HG02970 (cell line): Measurements from ENCODE around the gene CNIH4.
"Not testable (repeated sequence)": the region's sequence is repeated elsewhere in the genome, so short reads cannot be mapped to it uniquely, and the experiment has no call there.

ENCODE experiments used
- ATAC-seq: cut with Tn5 transposase; IDR thresholded peaks from one replicate; pipeline ENCODE4 v1.9.1; 2021; ENCODE audit warnings: mild to moderate bottlenecking, moderate library complexity, moderate number of reproducible peaks; ENCODE audit not compliant: unreplicated experiment, low FRiP score

Gene CNIH4

DNA sequence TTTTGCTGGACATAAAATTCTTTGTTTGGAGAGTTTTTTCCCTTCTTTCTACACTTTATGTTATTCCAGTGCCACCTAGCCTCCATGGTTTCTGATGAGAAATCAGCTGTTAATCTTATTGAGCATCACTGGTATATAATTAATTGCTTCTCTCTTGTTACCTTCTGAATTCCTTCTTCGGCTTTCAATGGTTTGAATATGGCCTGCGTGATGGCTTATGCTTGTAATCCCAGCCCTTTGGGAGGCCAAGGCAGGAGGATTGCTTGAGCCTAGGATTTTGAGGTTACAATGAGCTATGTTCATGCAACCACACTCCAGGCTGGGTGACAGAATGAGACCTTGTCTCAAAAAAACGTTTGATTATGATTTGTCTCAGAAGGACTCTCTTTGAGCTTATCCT is 13.0 kb upstream of the CNIH4 start:
- no peak for ATAC-seq

GRCh38 chr1:224348137-224348536 is 8.5 kb upstream of the CNIH4 start:
- ATAC-seq = no peak

DNA sequence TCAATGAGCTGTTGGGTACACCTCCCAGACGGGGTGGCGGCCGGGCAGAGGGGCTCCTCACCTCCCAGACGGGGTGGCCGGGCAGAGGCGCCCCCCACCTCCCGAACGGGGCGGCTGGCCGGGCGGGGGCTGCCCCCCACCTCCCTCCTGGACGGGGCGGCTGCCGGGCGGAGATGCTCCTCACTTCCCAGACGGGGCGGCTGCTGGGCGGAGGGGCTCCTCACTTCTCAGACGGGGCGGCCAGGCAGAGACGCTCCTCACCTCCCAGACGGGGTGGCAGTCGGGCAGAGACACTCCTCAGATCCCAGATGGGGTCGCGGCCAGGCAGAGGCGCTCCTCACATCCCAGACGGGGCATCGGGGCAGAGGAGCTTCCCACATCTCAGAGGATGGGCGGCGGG is 7.0 kb upstream of the CNIH4 start:
- not testable (repeated sequence) for ATAC-seq

DNA sequence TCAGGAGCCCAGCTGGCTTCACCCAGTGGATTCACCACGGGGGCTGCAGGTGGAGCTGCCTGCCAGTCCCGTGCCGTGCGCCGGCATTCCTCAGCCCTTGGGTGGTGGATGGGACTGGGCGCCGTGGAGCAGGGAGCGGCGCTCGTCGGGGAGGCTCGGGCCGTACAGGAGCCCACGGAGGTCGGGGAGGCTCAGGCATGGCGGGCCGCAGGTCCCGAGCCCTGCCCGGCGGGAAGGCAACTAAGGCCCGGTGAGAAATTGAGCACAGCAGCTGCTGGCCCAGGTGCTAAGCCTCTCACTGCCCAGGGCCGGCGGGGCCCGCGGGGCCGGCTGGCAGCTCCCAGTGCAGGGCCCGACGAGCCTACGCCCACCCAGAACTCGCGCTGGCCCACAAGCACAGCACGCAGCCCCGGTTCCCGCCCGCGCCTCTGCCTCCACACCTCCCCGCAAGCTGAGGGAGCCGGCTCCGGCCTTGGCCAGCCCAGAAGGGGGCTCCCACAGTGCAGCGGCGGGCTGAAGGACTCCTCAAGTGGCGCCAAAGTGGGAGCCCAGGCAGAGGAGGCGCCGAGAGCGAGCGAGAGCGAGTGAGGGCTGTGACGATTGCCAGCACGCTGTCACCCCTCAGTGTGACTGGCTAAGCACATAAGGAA is 4.1 kb upstream of the CNIH4 start:
- ATAC-seq = not testable (repeated sequence)

GRCh38 chr1:224353975-224354925 is 2.4 kb upstream of the CNIH4 start:
- no peak for ATAC-seq

DNA sequence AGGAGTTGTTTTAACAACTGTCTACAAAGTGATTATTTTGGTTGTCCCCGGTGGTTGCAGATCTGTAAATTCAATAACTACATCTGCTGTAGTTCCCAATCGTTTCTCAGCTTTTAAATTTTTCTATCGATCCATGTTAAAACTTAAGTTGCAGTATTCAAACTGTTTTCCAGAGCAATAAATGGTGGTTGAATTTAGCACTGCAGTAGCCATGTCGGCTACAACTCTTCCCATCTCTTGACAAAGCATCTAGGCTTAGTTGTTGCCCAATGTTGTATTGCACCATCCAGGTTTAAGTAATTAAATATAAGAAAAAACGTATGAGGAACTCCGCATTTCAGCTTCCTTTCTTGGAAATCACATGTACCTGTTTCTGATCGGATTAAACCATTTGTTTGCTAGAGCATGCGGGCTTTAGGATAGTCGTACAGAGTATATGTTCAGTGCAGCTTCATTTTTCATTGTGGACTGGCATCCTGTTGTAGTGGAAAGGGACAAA is 996 bp downstream of the CNIH4 start:
- ATAC-seq = no peak

DNA sequence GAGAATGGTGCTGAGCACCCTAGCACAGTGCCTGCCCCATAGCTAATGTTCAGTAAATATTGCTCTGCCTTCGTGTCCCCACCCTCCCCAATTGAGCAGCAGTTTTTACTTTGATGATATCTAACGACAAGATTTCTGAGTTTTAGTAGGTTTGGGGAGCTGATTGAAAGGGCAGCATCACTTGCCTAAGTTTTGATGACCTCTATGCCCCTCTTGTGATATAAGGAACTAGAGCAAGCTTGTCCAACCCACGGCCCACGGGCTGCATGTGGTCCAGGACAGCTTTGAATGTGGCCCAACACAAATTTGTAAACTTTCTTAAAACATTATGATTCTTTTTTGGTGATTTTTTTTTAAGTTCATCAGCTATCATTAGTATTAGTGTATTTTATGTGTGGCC is 1.6 kb downstream of the CNIH4 start:
- ATAC-seq = no peak

GRCh38 chr1:224359207-224359606 is 2.5 kb downstream of the CNIH4 start:
- no peak for ATAC-seq

DNA sequence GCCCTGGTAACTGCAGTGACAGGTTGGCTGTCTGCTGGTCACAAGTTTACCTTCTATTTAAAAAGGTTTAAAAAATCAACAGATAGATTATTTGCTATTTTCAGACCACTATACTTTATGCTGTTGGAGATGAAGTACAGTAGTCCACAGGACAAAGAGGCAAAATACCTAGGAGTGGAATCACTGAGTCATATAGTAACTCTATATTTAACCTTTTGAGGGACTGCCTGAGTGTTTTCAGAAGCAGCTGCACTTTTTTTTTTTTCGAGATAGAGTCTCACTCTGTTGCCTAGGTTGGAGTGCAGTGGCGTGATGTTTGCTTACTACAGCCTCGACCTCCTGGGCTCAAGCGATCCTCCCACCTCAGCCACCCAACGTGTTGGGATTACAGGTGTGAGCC is 11.7 kb downstream of the CNIH4 start:
- ATAC-seq = no peak

GRCh38 chr1:224373008-224373590 is 16.4 kb downstream of the CNIH4 start:
- no peak for ATAC-seq

DNA sequence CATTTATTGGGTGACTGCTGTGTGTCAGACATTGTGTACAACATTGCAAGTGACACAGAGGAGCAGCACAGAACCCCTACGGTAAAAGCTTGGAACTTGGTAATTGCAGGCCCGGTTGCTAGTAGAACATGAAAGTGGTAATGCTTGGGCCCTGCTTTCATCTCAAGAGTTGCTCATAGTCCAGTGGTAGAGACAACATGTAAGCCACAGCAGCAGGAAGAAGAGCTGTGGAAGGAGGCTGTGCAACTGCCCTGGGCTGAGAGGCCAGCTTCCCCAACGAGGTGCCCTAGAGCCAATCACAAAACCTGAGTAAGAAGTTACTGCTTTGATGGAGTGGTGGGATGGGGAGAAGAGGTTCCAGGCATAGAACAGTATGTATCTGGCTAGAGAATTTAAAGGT is 18.4 kb downstream of the CNIH4 start:
- ATAC-seq = no peak

- no peak for ATAC-seq
Measured at GRCh38 chr1:224377676-224378006, 21.0 kb downstream of the CNIH4 start.

DNA sequence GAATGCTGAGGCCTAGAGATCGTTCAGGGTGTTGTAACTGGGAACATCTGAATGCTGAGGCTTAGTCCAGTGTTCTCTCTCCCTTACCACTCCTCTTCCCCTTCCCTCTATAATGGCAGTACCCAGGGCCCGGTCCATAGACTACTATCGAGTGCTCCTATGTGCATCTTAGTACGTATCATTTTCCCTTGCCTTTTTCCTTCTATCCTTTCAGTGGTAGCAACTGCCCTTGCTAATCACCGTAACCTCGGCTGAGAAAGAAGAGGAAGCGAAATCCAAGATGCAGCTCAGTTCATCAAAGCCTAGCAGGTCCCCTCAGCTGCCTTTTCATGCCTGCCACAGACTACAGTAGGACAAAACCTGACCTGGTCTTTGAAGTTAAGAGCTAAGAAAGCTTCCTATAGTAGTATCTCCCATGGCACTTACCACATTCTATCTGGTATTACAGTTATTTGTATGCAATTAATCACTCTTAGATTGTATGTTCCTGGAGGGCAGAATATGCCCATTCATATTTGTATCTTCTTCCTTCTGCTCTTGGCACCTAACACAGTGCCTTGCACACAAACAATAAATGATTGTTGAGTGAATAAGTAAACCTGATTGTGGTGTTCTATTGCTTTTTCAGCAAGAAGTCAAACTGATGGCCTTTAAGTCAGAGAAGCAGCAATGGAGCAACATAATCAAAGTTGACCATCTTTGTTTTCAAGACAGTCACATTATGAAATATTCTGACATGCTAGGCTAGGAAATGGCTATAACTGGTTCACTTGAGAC is 22.4 kb downstream of the CNIH4 start:
- no peak for ATAC-seq

DNA sequence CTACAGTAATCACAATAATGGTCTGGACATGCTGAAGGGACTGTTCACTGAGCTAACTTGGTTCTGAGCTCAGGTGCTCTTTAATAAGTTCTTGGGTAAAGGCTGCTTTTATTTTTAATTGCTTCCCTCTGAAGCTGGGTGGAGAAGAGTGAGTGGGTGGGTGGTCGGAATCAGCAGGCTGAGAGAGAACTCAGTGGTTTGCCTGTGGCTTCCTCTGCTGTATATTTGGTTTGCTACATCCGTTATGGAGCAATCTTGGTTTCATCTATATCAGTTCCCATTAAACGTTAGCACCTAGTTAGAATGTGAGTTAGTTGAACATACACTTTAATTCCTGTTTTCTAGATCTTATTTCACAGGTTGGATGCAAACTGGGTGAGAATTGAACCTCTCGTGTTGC is 23.3 kb downstream of the CNIH4 start:
- no peak for ATAC-seq

DNA sequence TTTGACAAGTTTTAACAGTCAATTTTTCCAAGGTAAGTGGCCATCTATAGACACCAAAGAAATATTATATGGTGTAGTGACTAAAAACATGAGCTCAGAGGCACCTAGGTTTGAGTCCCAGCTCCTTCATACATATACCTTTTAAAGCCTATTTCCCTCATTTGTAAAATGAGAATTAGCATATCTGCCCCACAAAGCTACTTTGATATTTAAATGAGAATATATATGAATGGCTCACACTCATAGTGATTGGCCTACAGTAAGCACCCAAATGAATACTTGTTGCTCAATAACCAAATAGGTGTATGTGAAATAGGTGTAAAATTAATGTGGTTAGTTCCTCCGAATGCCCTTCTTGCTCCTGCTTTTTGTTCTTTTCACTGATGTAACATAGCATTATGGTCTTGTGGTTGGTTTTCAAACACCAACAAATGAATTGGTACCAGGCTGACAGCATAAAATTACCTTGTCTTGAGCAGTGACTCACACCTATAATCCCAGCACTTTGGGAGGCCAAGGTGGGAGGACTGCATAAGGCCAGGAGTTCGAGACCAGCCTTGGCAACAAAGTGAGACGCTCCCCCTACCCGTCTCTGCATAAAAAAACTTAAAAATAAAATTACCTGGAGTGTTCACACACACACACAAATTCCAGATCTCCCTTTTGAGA is 25.3 kb downstream of the CNIH4 start:
- no peak for ATAC-seq

GRCh38 chr1:224383218-224383617 is 26.5 kb downstream of the CNIH4 start:
- no peak for ATAC-seq

GRCh38 chr1:224387302-224387912 is 30.7 kb downstream of the CNIH4 start:
- ATAC-seq = no peak

GRCh38 chr1:224387943-224388342 is 31.3 kb downstream of the CNIH4 start:
- ATAC-seq = no peak

- no peak for ATAC-seq
Measured at GRCh38 chr1:224390517-224390916, 33.8 kb downstream of the CNIH4 start.
